Natural killer cell (primary cell): Measurements from ENCODE around the gene ASCL5. TPM values are rescaled to one million over a fixed set of nuclear protein-coding genes. Genes with fewer than 3 reads are reported as not detected.

Experiments used
- ATAC-seq, 3 donors: fragments of 150-1000 bp in 2 of 3; fragments of 200-7000 bp in 1 of 3; cut with Tn5 transposase; 1 replicate in 1 of 3; 2 replicates in 2 of 3; pipeline ENCODE4 v1.10.0; 2021; ENCODE audit warnings: mild to moderate bottlenecking in 2 of 3, moderate library complexity in 2 of 3
- DNase-seq, 2 donors: peaks; one replicate each; pipeline versions ENCODE4 v3.0.0 to v3.0.0-alpha.2; 2013 to 2021; ENCODE audit warnings: mixed read lengths in 1 of 2
- H3K27ac ChIP-seq: one replicate; pipeline ENCODE4 v1.5.1; 2013; ENCODE audit warnings: mild to moderate bottlenecking, low read length
- H3K27me3 ChIP-seq: one replicate; pipeline ENCODE4 v1.6.1; 2013; ENCODE audit warnings: low read length; ENCODE audit not compliant: control insufficient read depth, insufficient read depth
- H3K36me3 ChIP-seq: one replicate; pipeline ENCODE4 v1.6.1; 2013; ENCODE audit warnings: low read length; ENCODE audit not compliant: control insufficient read depth, insufficient read depth
- H3K4me1 ChIP-seq: one replicate; pipeline ENCODE4 v1.6.1; 2013; ENCODE audit warnings: low read length; ENCODE audit not compliant: control insufficient read depth, insufficient read depth
- H3K4me3 ChIP-seq: one replicate; pipeline ENCODE4 v1.5.1; 2013; ENCODE audit warnings: low read length
- H3K9me3 ChIP-seq: one replicate; pipeline ENCODE4 v1.6.1; 2013; ENCODE audit warnings: low read length; ENCODE audit not compliant: control insufficient read depth, insufficient read depth
- H3K27ac Mint-ChIP-seq, 2 donors: one replicate each; pipeline ENCODE4 v1.8.0; 2022; ENCODE audit warnings: mild to moderate bottlenecking in 2 of 2, mixed read lengths in 2 of 2, moderate library complexity in 1 of 2
- H3K27me3 Mint-ChIP-seq, 2 donors: one replicate each; pipeline ENCODE4 v1.8.0; 2022; ENCODE audit warnings: low read depth in 2 of 2, mixed read lengths in 2 of 2
- H3K36me3 Mint-ChIP-seq: one replicate; pipeline ENCODE4 v1.8.0; 2022; ENCODE audit warnings: mixed read lengths
- H3K4me1 Mint-ChIP-seq, 2 donors: one replicate each; pipeline ENCODE4 v1.8.0; 2022; ENCODE audit warnings: mixed read lengths in 2 of 2
- H3K4me3 Mint-ChIP-seq: one replicate; pipeline ENCODE4 v1.8.0; 2022; ENCODE audit warnings: mild to moderate bottlenecking, moderate library complexity, mixed read lengths
- H3K9me3 Mint-ChIP-seq, 2 donors: one replicate each; pipeline ENCODE4 v1.8.0; 2022; ENCODE audit warnings: mixed read lengths in 2 of 2
- WGBS: methylation state at CpG from one replicate; pipeline ENCODE4 v1.1.7; 2013; ENCODE audit warnings: missing lambda C conversion rate; ENCODE audit not compliant: insufficient coverage; 5-methylcytosine and 5-hydroxymethylcytosine counted together
- intact Hi-C: fragments of 100-400 bp; cut with micrococcal nuclease; formaldehyde crosslinking; loops from one replicate; pipeline ENCODE4 v1.14.2; 2022
- total RNA-seq, 4 donors: library from RNA; stranded (reverse); fragments of 120-200 nt in 1 of 4; gene quantifications; one replicate each; pipeline versions ENCODE4 v1.2.3 to v1.2.4, GENCODE V29; 2013 to 2022
- TF ChIP-seq, protein P1 (sequence below): fragments of 200-600 bp; IDR thresholded peaks from one replicate; pipeline ENCODE4 v1.8.0; 2022; ENCODE audit warnings: antibody characterized with exemption

Gene ASCL5
- total RNA-seq, 3 donors from 2014 or later (not counting 1 experiment from before 2014, with no cell fraction given) = not detected

DNA sequence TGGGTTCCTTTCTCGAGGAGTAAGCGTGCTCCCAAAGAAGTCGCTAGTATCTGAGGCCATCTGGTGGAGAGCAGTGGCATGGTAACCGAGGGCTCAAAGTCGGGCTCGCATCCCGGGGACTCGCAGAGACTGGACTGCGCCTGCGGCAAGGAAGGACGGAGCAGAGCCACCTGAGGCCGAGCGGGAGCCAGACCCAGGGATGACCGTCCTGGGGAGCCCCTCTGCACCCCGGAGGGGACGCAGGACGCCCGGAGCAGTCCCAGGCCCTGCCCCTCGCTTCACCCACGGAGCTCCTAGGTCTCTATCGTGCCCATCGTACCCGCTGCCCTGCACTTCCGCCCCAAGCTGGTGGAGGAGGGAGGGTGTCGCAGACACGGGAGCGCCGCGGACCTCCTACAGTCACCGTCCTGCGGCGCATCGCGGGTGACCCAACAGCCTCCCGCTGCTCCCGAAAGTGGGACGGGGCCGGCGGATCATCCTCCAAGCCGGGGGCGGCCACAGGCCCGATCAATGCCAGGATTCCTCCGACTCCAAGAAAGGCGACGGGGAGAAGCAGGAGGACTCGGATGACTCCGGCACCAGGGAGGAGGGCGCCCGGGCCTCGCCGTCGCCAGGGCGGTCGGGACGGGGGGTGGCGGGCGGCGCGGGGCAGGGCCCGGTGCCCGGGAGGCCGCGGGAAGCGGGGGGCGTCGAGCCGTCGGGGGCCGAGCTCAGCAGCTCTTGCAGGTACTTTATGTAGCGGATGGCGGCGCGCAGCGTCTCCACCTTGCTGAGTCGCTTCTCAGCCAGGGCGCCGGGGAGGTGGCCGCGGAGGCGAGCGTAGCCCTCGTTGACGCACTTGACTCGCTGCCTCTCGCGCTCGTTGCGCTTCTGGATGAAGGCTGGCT, 12.5 kb downstream of the ASCL5 start:
- Histone ChIP-seq H3K4me3 (peak overlapping the region; percentile 52), H3K36me3 (no peaks in the 10 kb centered on the region), H3K4me1 (peaks cover 9% of the 10 kb centered on the region), H3K27ac (no peak overlapping the region), H3K9me3 (no peaks in the 10 kb centered on the region), H3K27me3 (peaks cover 7% of the 10 kb centered on the region)
- H3K4me3 Mint-ChIP-seq = peak overlapping the region; percentile 91
- 6% methylated on average over 88 of the region's 88 CpGs for WGBS
- TF ChIP-seq, protein P1, sequence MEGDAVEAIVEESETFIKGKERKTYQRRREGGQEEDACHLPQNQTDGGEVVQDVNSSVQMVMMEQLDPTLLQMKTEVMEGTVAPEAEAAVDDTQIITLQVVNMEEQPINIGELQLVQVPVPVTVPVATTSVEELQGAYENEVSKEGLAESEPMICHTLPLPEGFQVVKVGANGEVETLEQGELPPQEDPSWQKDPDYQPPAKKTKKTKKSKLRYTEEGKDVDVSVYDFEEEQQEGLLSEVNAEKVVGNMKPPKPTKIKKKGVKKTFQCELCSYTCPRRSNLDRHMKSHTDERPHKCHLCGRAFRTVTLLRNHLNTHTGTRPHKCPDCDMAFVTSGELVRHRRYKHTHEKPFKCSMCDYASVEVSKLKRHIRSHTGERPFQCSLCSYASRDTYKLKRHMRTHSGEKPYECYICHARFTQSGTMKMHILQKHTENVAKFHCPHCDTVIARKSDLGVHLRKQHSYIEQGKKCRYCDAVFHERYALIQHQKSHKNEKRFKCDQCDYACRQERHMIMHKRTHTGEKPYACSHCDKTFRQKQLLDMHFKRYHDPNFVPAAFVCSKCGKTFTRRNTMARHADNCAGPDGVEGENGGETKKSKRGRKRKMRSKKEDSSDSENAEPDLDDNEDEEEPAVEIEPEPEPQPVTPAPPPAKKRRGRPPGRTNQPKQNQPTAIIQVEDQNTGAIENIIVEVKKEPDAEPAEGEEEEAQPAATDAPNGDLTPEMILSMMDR = peak; percentile 72
- no peaks in the 10 kb centered on the region for H3K36me3 Mint-ChIP-seq
- intact Hi-C loops = loop anchor here (5.0 kb wide), 1 partner anchor 492 kb away; the partner anchor contains the start of gene KIF14
- H3K9me3 Mint-ChIP-seq = no peaks in the 10 kb centered on the region
- ATAC-seq (peak; percentile 86 to 87 (median 87)), DNase-seq (peak; percentile 56 to 85)
- H3K4me1 Mint-ChIP-seq = peaks cover 8 to 12% of the 10 kb centered on the region in 2 donors
- H3K27me3 Mint-ChIP-seq = peaks cover 7 to 13% of the 10 kb centered on the region in 2 donors
- H3K27ac Mint-ChIP-seq = peak overlapping the region in 1 of 2 donors; percentile 88

- Histone ChIP-seq H3K27ac (no peak overlapping the region), H3K4me3 (peak overlapping the region; percentile 52), H3K36me3 (no peaks in the 10 kb centered on the region), H3K27me3 (peaks cover 7% of the 10 kb centered on the region), H3K4me1 (peaks cover 9% of the 10 kb centered on the region), H3K9me3 (no peaks in the 10 kb centered on the region)
- WGBS = 28% methylated on average over 14 of the region's 17 CpGs
- Mint-ChIP-seq H3K4me3 (peak overlapping the region; percentile 91), H3K36me3 (no peaks in the 10 kb centered on the region), H3K4me1 (peaks cover 8 to 12% of the 10 kb centered on the region in 2 donors), H3K27me3 (peaks cover 7 to 13% of the 10 kb centered on the region in 2 donors), H3K27ac (peak overlapping the region in 1 of 2 donors; percentile 88), H3K9me3 (no peaks in the 10 kb centered on the region)
- DNase-seq (no peak), ATAC-seq (no peak)
- intact Hi-C loops = loop anchor here (5.0 kb wide), 1 partner anchor 491 kb away; the partner anchor contains the start of gene KIF14
- TF ChIP-seq, protein P1 = no peak
Observed at GRCh38 chr1:201113451-201114244, 13.3 kb downstream of the ASCL5 start.

GRCh38 chr1:201112926-201113325, 14.1 kb downstream of the ASCL5 start:
- ATAC-seq (no peak), DNase-seq (no peak)
- intact Hi-C loops = loop anchor here (5.0 kb wide), 1 partner anchor 491 kb away; the partner anchor contains the start of gene KIF14
- Histone ChIP-seq H3K4me3 (no peak overlapping the region), H3K27me3 (peaks cover 7% of the 10 kb centered on the region), H3K4me1 (peaks cover 9% of the 10 kb centered on the region), H3K9me3 (no peaks in the 10 kb centered on the region), H3K36me3 (no peaks in the 10 kb centered on the region), H3K27ac (no peak overlapping the region)
- Mint-ChIP-seq H3K27me3 (peaks cover 7 to 13% of the 10 kb centered on the region in 2 donors), H3K4me1 (peaks cover 8 to 12% of the 10 kb centered on the region in 2 donors), H3K27ac (no peak overlapping the region), H3K9me3 (no peaks in the 10 kb centered on the region), H3K36me3 (no peaks in the 10 kb centered on the region), H3K4me3 (peak overlapping the region; percentile 47)
- WGBS = 87% methylated on average over 3 of the region's 3 CpGs
- TF ChIP-seq, protein P1 = no peak
